NCI-H748 treated with DMSO at 0.1 percent for 48 hours (cell line): Measurements from ENCODE around the gene FGFR1OP2.
"Not testable (repeated sequence)": the region's sequence is repeated elsewhere in the genome, so short reads cannot be mapped to it uniquely, and the experiment has no call there.

Experiments used
- DNase-seq: peaks from one replicate; lab custom pipeline; 2025; lab: John Stamatoyannopoulos, UW

FGFR1OP2 gene

GRCh38 chr12:26937863-26938700 lies at the start of gene FGFR1OP2, which contains the start of gene INTS13:
FGFR1OP2 (plus strand) TSS chr12:26938470; CDS start chr12:26954159, 15,689 bp downstream.
INTS13 (minus strand) TSS chr12:26937981; CDS start chr12:26936803, 1,178 bp downstream.
- DNase-seq = peak; percentile 86

- DNase-seq = no peak
These were observed 47.5 kb upstream of the FGFR1OP2 start for GRCh38 chr12:26890784-26891183.

- no peak for DNase-seq
These were observed 46.6 kb upstream of the FGFR1OP2 start for GRCh38 chr12:26891704-26892103.

- no peak for DNase-seq
These were observed 42.6 kb upstream of the FGFR1OP2 start for GRCh38 chr12:26895672-26896071.

GRCh38 chr12:26896913-26897312 lies 41.4 kb upstream of the FGFR1OP2 start:
- no peak for DNase-seq

- DNase-seq = not testable (repeated sequence)
These were observed 34.9 kb upstream of the FGFR1OP2 start for GRCh38 chr12:26903396-26903795.

GRCh38 chr12:26906024-26906423 lies 32.2 kb upstream of the FGFR1OP2 start:
- no peak for DNase-seq

- no peak for DNase-seq
These were observed 31.6 kb upstream of the FGFR1OP2 start for GRCh38 chr12:26906704-26907103.

GRCh38 chr12:26918321-26919215 lies 19.7 kb upstream of the FGFR1OP2 start:
- DNase-seq = no peak

- no peak for DNase-seq
These were observed 19.1 kb upstream of the FGFR1OP2 start for GRCh38 chr12:26919216-26919555.

- no peak for DNase-seq
These were observed 16.4 kb upstream of the FGFR1OP2 start for GRCh38 chr12:26921886-26922285.

- DNase-seq = no peak
These were observed 9.6 kb upstream of the FGFR1OP2 start for GRCh38 chr12:26928661-26929060.

GRCh38 chr12:26929590-26929989 lies 8.7 kb upstream of the FGFR1OP2 start:
- no peak for DNase-seq

- DNase-seq = no peak
These were observed 2.5 kb upstream of the FGFR1OP2 start for GRCh38 chr12:26935636-26936378.

GRCh38 chr12:26936559-26937442 lies 1.5 kb upstream of the FGFR1OP2 start:
- DNase-seq = no peak

- no peak for DNase-seq
These were observed 817 bp upstream of the FGFR1OP2 start for GRCh38 chr12:26937443-26937862.

- DNase-seq = no peak
These were observed 412 bp downstream of the FGFR1OP2 start for GRCh38 chr12:26938701-26939062.

- peak; percentile 16 for DNase-seq
These were observed 1.0 kb downstream of the FGFR1OP2 start for GRCh38 chr12:26939192-26939832.

GRCh38 chr12:26939953-26940352 lies 1.7 kb downstream of the FGFR1OP2 start:
- no peak for DNase-seq

GRCh38 chr12:26940516-26941214 lies 2.4 kb downstream of the FGFR1OP2 start:
- no peak for DNase-seq
